G401.6 (cell line): ENCODE results near the gene GZMM.

Source experiments
- FAIRE-seq: peaks from 2 replicates; lab custom pipeline; 2012; peaks lifted over from hg19 to GRCh38; lab: Jason Lieb, UNC

GZMM gene

GRCh38 chr19:566844-567243, 23.0 kb downstream of the GZMM start:
- no peak for FAIRE-seq

DNA sequence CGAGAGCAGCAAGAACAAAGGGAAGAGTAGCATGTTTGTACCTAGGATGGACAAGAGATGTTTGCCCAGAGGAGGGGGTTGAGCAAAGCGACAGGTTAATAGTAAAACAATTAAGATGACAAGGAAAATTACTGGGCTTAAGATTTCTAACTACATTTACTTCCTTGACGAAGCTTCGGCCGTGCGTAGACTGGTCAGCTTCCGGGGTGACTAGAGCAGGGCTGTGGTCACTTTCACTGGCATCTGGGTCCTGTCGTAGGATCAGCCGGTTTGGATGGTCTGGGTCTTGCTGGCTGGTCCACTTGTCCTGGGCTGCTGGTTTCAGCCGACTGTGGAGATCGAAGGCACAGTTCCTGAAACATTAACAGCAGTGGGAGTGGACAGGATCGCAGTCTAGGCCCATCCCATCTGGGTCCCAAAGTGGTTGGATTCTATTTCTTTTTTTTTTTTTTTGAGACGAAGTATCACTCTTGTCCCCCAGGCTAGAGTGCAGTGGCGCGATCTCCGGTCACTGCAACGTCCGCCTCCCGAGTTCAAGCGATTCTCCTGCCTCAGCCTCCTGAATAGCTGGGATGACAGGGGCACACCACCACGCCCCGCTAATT, 23.5 kb downstream of the GZMM start:
- no peak for FAIRE-seq

DNA sequence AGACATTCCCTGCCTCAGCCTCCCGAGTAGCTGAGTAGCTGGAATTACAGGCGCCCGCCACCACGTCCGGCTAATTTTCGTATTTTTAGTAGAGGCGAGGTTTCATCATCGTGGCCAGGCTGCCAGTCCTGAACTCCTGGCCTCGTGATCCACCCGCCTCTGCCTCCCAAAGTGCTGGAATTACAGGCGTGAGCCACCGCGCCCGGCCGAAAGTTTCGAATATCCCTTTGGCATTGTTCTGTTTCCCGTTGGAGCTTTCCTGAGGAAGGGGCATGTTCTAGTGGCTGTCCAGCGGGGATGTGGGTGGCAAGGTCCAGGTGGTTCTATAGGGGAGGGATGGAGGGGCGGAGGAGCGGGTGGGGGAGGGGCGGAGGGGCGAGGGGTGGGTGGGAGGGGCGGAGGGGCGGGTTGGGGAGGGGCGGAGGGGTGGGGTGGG, 26.4 kb downstream of the GZMM start:
- FAIRE-seq: no peak

DNA sequence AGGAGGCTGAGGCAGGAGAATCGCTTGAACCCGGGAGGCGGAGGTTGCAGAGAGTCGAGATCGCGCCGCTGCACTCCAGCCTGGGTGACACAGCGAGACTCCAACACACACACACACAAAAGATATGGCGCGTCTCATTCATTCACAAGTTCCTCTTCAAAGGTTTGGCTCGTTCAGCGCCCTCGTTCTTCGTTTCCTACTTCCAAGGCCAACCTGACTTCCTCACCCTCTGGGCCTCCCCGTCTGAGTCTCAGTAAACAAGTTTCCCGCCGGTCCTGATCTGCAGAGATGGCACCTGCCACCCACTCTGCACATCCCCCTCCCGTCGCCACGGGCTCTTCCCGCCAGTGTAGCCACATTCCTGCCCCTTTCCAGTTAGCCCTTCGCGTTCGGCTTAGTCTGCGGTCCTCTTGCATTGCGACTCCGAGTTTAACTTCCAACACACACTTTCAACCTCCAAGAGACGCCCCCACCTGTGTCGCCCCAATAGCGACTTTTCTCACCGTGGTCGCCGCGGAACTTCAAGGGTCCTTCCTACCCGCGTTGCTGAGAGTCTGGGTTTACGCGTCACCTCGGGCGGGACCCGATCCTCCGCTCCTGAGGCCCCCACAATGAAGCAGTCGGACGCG, 27.2 kb downstream of the GZMM start:
- no peak for FAIRE-seq

GRCh38 chr19:571566-571974, 27.7 kb downstream of the GZMM start:
- peak; percentile 92 for FAIRE-seq

DNA sequence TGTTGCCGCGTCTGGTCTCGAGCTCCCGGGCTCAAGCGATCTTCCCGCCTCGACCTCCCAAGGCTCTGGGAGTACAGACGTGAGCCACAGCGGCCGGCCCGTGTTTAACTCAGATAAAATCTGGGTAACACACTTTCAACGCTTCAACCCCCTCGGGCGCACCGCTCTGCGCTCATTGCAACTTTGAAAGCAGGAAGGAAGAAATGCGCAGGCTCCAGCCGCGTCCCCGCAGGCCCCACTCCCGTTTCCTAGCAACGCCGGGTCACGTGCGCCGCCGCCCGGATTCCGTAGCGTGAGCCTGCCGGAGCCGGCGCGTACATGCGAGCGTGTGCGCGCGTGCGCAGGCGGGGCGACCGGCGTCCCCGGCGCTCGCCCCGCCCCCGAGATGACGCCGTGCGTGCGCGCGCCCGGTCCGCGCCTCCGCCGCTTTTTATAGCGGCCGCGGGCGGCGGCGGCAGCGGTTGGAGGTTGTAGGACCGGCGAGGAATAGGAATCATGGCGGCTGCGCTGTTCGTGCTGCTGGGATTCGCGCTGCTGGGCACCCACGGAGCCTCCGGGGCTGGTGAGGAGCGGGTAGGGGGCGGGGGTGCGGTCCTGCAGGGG, 28.4 kb downstream of the GZMM start, which contains the start of gene BSG:
Gene BSG, plus strand, starts transcription at position 457 of the 603 bp plus-strand sequence. Its CDS starts 39 bp downstream, at position 496.
- FAIRE-seq: no peak

GRCh38 chr19:572743-573518, 29.1 kb downstream of the GZMM start:
- no peak for FAIRE-seq

DNA sequence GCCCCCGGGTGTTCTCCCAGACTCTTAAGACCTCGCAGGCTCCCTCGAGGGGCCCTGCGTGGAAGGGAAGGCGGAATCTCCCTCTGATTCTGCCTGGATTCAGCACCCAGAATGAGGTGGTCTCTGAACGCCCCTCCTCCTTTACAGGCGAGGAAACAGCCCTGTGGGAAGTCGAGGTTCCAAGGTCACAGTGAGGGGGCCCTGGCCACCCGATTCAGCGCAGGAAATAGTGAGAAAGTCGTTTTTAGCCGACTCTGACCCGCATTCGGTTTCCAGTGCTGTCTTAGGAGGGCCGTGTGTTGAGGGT, 29.6 kb downstream of the GZMM start:
- FAIRE-seq: no peak

DNA sequence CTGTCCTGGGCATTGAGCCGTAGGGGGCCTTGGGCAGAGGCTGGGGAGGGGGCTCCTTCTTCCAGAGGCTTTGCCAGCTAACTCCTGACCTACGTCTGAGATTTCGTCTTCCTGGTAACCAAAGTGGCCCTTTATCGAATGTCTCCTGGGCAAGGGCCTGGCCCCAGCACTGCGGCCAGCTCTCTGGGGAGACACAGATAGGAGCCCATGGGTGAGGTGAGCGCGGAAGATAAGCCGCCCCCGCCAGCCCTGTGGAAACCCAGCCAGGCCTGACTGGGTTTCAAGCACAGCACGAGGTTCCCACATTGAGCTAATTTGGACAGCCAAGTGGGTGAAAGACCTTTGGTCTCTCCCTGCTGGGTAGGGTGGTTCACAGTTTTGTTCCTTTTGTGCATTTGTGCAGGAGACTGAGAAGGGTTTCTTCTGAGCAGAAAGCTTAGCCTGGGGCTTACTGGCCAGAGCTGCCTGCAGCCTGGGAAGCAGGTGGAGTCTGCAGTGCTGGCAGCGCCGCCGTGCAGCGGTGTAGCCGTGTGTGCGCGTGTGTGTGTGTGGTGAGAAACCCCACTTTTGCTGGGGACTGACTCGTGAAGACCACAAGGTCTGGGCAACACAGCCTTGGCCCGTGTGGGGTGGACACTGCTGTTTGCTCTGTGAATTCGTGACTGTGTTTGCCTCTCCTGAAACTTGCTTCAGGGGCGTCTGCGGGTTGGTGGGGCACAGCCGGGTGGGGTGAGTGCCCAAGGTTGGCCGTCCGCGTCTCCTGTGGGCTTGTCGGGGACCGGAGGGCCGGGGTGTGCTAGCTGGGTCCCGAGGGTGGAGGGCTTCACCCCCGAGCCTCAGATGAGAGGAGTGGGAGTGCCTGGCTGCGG, 31.0 kb downstream of the GZMM start:
- no peak for FAIRE-seq

- no peak for FAIRE-seq
These were observed 32.0 kb downstream of the GZMM start for GRCh38 chr19:575527-576506.

DNA sequence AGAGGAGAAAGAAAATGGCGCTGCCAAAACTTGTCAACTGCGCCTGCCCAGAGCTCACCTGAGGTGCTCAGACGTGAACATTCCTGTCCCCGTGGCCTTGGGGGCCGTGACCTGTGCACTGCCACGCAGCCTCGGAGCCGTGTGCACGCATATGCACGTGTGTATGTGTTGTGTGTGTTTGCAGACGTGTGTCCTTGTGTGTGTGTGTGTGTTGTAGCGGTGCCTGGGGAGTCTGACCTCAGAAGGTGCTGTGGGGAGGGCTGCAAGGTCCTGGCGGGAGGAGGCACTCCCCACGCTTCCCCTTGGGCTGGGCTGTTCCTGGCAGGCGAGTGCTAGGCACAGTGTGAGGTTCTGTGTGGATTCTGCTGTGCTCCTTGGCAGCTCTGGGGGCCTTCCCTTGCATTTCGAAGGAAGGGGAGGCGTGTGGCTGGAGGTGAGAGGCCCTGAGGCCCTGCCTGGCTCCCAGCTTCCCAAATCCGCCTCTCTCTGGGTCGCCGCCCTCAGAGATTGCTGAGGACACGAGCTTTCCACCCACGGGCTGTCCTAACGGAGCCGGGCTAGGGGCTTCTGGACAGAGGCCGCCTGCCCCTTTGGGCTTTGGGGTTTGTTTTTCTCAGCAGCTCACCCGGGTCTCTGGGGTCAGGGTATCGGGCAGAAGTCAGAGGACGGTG, 33.0 kb downstream of the GZMM start:
- FAIRE-seq: no peak

GRCh38 chr19:577439-578392, 33.9 kb downstream of the GZMM start:
- no peak for FAIRE-seq

DNA sequence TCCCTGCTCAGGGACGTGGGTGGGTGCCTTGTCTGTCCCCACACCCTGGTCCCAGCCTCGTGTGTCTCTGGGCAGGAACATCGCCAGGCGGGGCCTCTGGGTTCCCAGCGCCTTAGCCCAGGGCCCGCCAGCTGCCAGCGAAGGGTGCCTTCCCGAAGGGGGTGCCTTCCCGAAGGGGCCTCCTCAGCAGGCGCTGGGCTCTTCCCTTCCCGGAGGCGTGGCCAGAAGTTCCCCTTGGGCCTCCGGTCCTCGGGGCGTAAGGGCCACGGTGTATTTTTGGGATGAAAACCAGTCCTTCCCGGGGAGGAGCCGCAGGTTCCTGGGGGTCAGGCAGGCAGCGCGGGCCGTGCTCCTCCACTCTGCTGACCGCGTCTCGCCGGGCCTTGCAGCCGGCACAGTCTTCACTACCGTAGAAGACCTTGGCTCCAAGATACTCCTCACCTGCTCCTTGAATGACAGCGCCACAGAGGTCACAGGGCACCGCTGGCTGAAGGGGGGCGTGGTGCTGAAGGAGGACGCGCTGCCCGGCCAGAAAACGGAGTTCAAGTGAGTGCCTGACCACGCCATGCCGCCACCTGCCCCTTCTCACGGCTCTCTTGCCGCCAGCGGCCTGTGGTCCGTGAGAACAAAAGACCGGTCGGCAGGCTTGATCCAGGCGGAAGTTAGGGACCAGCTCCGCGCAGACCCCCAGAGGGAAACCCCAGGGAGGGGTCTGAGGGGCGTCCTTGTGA, 35.4 kb downstream of the GZMM start:
- FAIRE-seq: no peak

DNA sequence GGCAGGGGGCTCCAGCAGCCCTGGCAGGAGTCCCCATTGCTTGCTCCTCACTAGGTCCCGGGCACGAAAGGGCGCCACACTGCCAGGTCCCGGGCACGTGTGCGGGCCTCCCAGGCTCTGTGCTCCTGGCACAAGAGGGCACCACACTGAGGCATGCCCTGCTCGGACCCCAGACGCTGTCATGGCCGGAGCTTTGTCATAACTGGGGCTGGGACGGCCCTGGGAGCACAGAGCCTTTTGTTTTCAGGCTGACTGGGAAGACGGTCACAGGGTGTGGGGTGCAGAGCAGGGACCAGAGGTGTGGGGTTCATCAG, 35.9 kb downstream of the GZMM start:
- no peak for FAIRE-seq

DNA sequence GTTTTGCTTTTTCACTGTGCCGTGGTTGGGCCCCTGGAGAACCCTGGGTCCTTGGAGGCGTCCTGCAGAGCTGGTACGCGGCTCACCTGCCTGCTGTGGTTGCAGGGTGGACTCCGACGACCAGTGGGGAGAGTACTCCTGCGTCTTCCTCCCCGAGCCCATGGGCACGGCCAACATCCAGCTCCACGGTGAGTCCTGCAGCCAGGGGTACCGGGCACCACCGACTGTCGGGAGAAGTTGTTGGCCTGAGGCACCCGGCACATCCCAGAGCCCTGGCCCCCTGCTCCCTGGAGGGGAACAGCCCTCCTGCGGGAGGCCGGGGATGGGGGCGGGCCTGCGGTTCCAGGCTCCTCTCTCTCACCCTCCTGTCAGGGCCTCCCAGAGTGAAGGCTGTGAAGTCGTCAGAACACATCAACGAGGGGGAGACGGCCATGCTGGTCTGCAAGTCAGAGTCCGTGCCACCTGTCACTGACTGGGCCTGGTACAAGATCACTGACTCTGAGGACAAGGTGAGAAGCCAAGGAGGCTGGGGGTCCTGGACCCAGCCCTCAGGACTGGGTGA, 36.5 kb downstream of the GZMM start:
- FAIRE-seq: no peak

DNA sequence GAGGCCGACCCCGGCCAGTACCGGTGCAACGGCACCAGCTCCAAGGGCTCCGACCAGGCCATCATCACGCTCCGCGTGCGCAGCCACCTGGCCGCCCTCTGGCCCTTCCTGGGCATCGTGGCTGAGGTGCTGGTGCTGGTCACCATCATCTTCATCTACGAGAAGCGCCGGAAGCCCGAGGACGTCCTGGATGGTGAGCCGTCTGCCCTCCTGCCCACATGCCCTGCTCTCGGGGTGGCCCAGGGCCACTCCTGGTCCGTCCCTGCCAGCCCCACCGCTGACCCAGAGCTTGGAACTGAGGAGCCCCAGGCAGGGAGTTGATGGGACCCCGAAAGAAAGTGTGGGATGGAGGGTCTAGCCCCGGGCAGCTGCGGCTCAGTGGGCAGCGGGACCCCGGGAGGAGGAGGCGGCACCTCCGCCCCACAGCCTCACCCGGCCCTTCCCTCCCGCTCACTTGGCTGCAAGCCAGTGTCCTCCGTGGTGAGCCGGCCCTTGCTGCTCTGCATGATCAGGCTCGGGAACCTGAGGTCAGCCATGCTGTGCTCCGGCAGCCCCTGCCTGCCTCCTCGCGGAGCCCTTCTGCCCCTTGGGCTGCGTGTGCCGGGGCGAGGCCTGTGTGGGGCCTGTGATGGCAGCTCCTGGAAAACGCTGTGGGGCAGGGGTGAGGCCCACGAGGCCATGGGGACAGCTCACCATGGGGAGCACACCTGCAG, 37.7 kb downstream of the GZMM start:
- FAIRE-seq: no peak

- FAIRE-seq: no peak
These were observed 38.8 kb downstream of the GZMM start for GRCh38 chr19:582497-583197.
